Endothelial cell (in vitro differentiated cells): ENCODE measurements around the gene RPTOR. TPM values are rescaled to one million over a fixed set of nuclear protein-coding genes. Genes with fewer than 3 reads are reported as not detected.
A peak's percentile ranks its signal among the peaks of the same experiment; 100 is the strongest.

Experiments used
- DNase-seq: peaks from one replicate; pipeline ENCODE4 v3.0.0; 2021; ENCODE audit warnings: low spot score
- H3K27ac Mint-ChIP-seq: one replicate; pipeline ENCODE4 v1.8.0; 2021; ENCODE audit warnings: mixed read lengths, inconsistent platforms; ENCODE audit not compliant: unreplicated experiment
- H3K27me3 Mint-ChIP-seq: one replicate; pipeline ENCODE4 v1.8.0; 2021; ENCODE audit warnings: mild to moderate bottlenecking, moderate library complexity, mixed read lengths, inconsistent platforms; ENCODE audit not compliant: unreplicated experiment
- H3K36me3 Mint-ChIP-seq: one replicate; pipeline ENCODE4 v1.8.0; 2021; ENCODE audit warnings: mild to moderate bottlenecking, low read depth, mixed read lengths, inconsistent platforms; ENCODE audit not compliant: unreplicated experiment
- H3K4me1 Mint-ChIP-seq: one replicate; pipeline ENCODE4 v1.8.0; 2021; ENCODE audit warnings: mild to moderate bottlenecking, mixed read lengths, inconsistent platforms; ENCODE audit not compliant: unreplicated experiment
- H3K4me3 Mint-ChIP-seq: one replicate; pipeline ENCODE4 v1.8.0; 2021; ENCODE audit warnings: mild to moderate bottlenecking, mixed read lengths, inconsistent platforms; ENCODE audit not compliant: unreplicated experiment
- H3K9me3 Mint-ChIP-seq: one replicate; pipeline ENCODE4 v1.8.0; 2021; ENCODE audit warnings: mixed read lengths, inconsistent platforms; ENCODE audit not compliant: unreplicated experiment
- total RNA-seq: library from RNA; stranded (reverse); fragmentation: NEBNext Ultra II Directional; extraction: Animal tissue kit (Norgen Biotek cat#: 25700); gene quantifications from one replicate; pipeline ENCODE4 v1.2.1, GENCODE V29; 2021; ENCODE audit not compliant: unreplicated experiment
- TF ChIP-seq, protein P1 (sequence below): fragments of 200-600 bp; sonication (generic); IDR thresholded peaks from one replicate; pipeline ENCODE4 v1.5.0; 2021; ENCODE audit warnings: antibody characterized with exemption; ENCODE audit not compliant: unreplicated experiment

The RPTOR gene
- total RNA-seq, 1 donor from 2014 or later, result 36.7 TPM

DNA sequence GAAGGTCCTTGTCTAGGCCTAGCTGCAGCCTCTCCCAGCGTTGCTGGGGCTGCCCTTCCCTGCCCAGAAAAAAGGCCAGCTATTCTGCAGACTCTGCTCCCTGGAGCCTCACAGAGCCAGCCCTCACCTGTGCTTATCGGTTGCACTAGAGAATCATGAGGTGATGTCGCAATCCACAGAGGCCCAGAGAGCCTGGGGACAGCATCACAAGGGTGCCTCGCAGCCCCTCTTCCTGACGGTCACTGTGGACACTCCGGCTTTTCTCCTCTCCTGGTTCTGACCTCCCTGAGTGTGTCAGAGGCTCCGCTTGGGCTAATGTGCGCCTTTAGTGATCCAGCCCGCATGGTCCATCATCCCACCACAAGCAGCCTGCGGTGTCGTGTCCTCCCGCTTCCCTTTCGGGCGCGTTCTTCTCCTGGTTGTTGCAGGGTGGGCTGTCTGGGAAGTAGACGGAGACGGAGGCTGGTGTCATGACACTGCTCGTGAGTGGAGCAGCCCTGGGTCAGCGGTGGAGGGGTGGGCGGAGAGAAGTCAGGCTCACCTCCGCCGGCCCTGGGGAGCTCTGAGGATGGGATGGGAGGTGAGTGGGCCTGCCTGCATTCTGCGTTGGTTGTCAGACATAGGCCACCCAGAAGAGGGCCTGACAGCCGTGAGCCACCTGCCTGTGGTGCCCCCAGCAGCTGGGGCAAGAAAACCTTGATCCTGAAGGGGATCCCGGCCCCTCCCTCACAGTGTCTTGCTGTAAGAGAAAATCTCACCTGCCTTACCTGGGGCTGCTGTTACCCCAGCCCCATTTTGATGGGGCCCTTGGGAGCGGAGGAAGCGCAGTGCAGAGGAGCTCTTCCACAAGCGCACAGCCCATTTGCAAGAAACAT lies 281.1 kb downstream of the RPTOR start:
- H3K4me1 Mint-ChIP-seq, result no peaks in the 10 kb centered on the region
- peaks cover 4% of the 10 kb centered on the region for H3K36me3 Mint-ChIP-seq
- peak overlapping the region; percentile 11 for H3K4me3 Mint-ChIP-seq
- H3K27me3 Mint-ChIP-seq, result peaks cover 1% of the 10 kb centered on the region
- no peak overlapping the region for H3K27ac Mint-ChIP-seq
- DNase-seq, result no peak
- TF ChIP-seq, protein P1, sequence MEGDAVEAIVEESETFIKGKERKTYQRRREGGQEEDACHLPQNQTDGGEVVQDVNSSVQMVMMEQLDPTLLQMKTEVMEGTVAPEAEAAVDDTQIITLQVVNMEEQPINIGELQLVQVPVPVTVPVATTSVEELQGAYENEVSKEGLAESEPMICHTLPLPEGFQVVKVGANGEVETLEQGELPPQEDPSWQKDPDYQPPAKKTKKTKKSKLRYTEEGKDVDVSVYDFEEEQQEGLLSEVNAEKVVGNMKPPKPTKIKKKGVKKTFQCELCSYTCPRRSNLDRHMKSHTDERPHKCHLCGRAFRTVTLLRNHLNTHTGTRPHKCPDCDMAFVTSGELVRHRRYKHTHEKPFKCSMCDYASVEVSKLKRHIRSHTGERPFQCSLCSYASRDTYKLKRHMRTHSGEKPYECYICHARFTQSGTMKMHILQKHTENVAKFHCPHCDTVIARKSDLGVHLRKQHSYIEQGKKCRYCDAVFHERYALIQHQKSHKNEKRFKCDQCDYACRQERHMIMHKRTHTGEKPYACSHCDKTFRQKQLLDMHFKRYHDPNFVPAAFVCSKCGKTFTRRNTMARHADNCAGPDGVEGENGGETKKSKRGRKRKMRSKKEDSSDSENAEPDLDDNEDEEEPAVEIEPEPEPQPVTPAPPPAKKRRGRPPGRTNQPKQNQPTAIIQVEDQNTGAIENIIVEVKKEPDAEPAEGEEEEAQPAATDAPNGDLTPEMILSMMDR, result no peak
- no peaks in the 10 kb centered on the region for H3K9me3 Mint-ChIP-seq

DNA sequence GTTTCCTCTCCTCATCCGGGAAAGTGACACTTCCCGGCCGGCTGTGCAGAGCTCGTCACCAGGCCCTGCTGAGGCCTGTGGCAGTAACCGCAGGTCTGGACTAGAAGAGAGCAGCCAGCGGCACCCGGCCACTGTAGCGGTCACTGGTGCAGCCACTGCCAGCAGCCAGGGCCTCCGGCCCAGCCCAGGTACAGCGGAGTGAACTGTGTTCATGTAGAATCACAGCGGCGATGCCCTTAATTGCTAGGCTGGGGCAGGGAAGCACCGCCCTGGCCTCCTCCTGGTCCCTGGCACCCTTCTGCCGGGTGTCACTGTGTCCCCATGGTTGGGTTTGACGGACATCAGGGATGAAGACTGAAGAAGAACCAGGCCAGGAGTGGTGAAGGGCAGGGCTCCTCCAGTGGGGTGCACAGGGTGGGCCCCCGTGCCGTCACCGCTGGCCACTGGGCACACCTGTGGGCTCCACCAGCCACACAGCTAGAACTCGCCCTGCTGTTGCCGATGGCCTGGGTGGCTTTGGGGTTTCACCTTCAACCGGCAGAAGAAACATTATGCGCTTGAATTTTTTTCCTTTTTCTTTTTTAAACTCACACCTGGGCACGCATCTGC lies 281.8 kb downstream of the RPTOR start:
- H3K4me3 Mint-ChIP-seq, result no peak overlapping the region
- peaks cover 1% of the 10 kb centered on the region for H3K27me3 Mint-ChIP-seq
- H3K27ac Mint-ChIP-seq, result peak overlapping the region; percentile 30
- H3K9me3 Mint-ChIP-seq, result no peaks in the 10 kb centered on the region
- no peak for DNase-seq
- TF ChIP-seq, protein P1, result no peak
- H3K4me1 Mint-ChIP-seq, result no peaks in the 10 kb centered on the region
- peaks cover 4% of the 10 kb centered on the region for H3K36me3 Mint-ChIP-seq

DNA sequence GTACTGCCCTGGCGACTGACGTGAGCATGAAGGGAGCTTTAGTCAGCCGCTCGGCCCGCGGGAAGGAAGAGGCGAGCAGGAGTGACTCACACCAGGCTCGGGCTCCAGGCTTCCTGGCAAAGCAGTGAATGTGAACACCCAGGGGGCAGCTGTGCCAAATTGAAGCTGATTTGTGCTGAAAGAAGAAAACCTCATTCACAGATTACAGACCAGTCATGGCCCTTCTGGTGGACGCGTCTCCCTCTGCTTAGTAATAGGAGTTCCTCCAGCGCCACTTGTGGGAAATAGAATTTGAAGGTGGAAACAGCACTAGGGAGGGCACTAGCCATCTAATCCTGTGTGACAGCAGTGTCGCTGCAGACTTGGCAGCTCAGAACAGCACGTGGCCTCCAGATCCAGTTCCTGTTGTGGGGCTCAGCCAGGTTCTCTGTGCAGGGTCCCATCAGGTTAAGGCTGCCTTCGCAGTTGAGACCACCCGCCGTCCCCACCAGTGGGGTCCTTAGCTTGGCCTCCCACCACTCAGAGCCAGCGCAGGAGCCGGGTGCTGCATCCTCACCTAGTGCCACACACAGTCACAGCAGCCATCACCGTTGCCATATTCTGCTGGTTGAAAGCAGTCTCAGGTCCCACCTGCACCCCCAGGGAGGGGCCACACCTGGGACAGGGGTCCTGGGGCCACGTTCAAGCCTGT lies 282.5 kb downstream of the RPTOR start:
- Mint-ChIP-seq H3K27ac (peak overlapping the region; percentile 30), H3K9me3 (no peaks in the 10 kb centered on the region), H3K4me3 (no peak overlapping the region), H3K27me3 (peaks cover 3% of the 10 kb centered on the region), H3K36me3 (peaks cover 4% of the 10 kb centered on the region), H3K4me1 (no peaks in the 10 kb centered on the region)
- TF ChIP-seq, protein P1, result no peak
- DNase-seq, result no peak

DNA sequence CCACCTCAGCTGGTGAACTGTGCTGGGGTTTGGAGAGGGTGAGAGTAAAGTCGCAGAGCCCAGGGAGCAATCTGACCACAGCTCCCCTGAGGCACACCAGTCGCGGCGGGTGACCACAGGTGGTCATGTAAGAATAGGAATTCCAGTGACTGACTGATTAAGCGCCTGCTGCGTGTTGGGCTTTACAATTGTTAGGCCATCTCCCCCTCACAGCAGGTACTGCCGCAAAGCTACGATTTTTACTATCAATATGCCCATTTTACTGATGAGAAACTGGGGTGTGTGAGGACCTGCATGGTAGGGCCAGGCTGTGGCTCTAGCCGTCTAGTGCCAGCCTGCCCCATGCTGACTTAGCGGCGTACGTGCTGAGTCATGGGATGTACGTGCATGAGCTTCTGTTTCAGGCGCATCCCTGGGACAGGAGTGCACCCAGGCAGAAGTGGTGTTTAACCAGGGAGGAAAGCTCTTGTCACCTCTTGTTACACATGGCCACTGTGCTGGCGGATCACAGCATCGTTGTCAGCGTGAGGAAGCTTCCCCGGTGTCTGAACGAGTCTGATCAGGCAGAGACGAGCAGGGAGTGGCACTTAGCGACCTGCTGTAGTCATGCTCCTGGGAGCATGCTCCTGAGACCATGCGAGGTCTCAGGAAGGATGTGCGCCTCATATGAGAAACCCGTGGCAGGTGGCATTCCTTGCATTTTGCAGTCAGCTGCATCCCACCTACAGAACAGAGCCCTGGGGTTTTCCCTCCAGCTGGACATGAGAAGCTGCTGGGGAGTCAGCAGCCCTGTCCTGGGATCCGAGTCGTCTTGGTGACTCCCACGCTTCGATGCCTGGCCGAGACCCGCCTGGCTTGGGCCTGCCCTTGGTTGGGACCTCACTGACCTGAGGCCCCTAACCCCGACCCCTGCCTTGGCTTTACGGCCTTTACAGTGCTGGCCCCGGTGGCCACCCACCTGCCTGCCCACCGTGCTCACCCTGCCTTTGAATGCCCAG lies 283.3 kb downstream of the RPTOR start:
- H3K36me3 Mint-ChIP-seq, result no peaks in the 10 kb centered on the region
- no peak overlapping the region for H3K27ac Mint-ChIP-seq
- H3K27me3 Mint-ChIP-seq, result peaks cover 2% of the 10 kb centered on the region
- H3K4me1 Mint-ChIP-seq, result peaks cover 4% of the 10 kb centered on the region
- no peak for DNase-seq
- TF ChIP-seq, protein P1, result no peak
- H3K9me3 Mint-ChIP-seq, result no peaks in the 10 kb centered on the region
- no peak overlapping the region for H3K4me3 Mint-ChIP-seq
